Stimulated activated CD8-positive, alpha-beta memory T cell treated with anti-CD3 and anti-CD28 coated beads, Interleukin-15, amount 100 ng/mL, for 4 hours (primary cell): ENCODE measurements around the gene ALOX12.
A peak's percentile ranks its signal among the peaks of the same experiment; 100 is the strongest.

Source experiments
- DNase-seq, 2 donors: peaks; one replicate each; pipeline ENCODE4 v3.0.0-alpha.2; 2020; ENCODE audit warnings: low read depth in 2 of 2

ALOX12 gene

DNA sequence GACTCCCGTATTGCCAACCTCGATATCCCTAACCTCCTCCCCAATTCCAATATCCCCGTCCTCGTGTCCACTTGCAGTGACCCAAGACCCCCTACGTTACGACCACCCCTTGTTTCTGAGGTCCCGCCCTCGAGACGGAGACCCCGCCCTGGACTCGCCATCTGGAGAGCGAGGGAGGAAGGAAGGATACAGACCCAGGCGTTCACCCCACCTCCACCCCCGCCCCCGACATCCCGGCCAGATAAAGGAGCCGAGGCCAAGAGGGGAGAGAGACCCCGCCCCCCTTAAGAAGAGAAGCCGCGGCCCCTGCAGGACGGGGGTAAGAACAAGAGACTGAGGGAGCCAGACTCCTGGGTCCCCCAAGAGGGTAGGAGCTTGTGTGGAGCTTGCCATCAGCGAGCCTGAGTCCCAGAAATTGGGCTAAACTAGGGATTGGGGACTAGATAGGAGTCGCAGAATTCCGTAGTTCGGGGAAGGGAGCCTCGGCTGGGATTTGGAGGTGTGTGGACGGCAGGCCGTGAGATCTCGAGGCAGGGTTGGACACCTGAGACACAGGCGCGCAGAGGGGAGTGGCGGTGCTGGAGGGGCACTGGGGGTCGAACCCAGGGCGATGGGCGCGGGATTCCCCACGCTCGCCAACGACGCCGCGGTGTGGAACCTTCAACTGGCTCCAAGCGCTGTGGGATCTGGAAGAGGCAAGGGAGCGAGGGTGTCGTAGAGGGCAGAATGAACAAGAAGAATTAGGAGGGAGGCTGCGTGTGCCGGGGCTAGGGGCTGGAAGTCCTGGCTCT is 27.1 kb downstream of the ALOX12 start, which contains the start of gene BCL6B:
Gene BCL6B (plus strand): TSS at position 270 of the 791 bp plus-strand sequence. CDS start 622 bp downstream, outside the sequence.
- DNase-seq: no peak

DNA sequence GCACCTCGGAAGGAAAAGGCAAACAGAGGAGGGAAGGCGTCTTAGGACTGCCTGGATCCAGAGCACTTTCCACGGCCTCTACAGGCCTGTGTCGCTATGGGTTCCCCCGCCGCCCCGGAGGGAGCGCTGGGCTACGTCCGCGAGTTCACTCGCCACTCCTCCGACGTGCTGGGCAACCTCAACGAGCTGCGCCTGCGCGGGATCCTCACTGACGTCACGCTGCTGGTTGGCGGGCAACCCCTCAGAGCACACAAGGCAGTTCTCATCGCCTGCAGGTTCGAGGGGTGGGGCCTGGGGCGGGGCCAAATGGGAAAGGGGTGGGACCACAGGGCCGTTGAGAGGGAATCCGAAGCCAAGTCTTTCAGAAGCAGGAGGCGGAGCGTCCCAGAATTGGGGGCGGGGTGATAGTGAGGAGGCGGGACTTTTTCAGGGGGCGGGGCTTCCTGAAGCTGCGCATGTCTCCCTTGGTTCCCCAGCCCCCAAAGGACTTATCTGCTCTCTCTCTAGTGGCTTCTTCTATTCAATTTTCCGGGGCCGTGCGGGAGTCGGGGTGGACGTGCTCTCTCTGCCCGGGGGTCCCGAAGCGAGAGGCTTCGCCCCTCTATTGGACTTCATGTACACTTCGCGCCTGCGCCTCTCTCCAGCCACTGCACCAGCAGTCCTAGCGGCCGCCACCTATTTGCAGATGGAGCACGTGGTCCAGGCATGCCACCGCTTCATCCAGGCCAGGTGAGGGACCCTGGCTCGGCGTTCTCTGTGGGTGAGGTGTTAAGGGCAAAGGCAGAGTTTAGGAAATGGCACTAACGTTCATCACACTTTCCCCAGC is 27.9 kb downstream of the ALOX12 start:
- DNase-seq: peak; percentile 86 to 88

DNA sequence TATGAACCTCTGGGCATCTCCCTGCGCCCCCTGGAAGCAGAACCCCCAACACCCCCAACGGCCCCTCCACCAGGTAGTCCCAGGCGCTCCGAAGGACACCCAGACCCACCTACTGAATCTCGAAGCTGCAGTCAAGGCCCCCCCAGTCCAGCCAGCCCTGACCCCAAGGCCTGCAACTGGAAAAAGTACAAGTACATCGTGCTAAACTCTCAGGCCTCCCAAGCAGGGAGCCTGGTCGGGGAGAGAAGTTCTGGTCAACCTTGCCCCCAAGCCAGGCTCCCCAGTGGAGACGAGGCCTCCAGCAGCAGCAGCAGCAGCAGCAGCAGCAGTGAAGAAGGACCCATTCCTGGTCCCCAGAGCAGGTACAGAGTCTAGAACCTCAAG is 28.5 kb downstream of the ALOX12 start:
- no peak for DNase-seq

DNA sequence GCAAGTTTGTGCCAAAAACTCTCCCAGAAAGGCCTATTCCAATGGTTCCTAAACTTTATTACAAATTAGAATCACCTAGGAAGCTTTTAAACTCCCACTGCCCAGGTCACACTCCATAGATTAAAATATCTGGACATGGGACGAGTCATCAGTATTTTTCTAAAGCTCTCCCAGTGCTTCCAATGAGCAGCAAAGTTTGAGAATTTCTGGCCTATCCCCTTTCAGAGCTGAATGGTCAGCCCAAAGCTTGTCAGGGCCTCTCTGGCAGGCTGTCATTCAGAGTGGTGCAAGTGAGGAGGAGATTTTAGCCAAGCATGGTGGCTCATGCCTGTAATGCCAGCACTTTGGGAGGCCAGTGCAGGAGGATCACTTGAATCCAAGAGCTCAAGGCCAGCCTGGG is 29.4 kb downstream of the ALOX12 start:
- DNase-seq: no peak

DNA sequence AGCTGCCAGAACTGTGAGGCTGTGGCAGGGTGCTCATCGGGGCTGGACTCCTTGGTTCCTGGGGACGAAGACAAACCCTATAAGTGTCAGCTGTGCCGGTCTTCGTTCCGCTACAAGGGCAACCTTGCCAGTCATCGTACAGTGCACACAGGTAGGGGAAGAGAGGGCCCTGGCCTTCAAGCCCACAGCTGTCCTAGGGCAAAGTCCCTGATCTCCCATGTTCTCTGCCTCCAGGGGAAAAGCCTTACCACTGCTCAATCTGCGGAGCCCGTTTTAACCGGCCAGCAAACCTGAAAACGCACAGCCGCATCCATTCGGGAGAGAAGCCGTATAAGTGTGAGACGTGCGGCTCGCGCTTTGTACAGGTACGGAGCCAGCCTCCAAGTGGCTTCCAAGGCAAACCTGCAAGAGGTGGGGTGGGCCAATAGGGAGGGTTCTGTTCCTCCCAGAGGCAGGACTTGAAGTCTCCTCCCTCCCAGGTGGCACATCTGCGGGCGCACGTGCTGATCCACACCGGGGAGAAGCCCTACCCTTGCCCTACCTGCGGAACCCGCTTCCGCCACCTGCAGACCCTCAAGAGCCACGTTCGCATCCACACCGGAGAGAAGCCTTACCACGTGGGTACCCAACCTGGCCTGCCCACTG is 30.7 kb downstream of the ALOX12 start:
- DNase-seq: no peak

DNA sequence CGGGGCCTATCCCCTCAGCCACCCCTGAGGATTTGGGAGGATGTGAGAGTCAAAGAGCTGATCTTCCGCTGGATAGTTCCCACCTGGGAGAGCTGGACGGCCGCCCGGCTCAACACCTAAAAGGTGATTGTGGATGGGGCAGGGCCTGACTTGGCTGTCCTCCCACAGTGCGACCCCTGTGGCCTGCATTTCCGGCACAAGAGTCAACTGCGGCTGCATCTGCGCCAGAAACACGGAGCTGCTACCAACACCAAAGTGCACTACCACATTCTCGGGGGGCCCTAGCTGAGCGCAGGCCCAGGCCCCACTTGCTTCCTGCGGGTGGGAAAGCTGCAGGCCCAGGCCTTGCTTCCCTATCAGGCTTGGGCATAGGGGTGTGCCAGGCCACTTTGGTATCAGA is 31.5 kb downstream of the ALOX12 start:
- no peak for DNase-seq

DNA sequence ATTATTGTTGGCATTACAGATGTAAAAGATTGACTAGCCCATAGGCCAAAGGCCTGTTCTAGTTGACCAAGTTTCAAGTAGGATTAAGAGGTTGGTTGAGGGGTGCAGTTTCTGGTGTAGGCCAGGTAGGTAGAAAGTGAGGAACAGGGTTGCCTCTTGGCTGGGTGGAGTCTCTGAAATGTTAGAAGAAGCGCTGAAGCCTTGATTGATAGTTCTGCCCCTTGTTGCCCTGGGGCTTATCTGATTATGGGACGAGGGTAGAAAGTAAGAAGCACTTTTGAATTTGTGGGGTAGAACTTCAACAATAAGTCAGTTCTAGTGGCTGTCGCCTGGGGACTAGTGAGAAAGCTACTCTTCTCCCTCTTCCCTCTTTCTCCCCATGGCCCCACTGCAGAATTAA is 33.2 kb downstream of the ALOX12 start:
- DNase-seq: no peak

DNA sequence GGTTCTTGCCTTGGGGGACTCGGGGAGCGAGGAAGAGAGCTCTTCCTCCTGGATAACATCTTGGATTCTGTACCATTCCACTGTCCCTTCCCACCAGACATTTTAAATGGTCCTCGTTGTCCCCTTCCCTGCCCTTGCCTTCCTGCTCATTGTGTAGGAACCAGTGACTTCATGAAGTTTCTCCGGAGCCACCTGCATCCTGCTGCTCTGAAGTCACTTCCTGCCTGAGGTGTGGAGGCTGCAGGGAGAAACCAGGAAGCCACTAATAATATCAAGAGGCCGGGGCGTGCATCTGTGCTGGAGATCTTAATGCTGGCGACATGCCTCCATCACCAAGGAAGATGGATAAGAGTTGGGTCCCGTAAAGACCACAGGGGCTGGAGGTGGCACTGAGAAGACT is 33.8 kb downstream of the ALOX12 start:
- peak in 1 of 2 donors; percentile 42 for DNase-seq

DNA sequence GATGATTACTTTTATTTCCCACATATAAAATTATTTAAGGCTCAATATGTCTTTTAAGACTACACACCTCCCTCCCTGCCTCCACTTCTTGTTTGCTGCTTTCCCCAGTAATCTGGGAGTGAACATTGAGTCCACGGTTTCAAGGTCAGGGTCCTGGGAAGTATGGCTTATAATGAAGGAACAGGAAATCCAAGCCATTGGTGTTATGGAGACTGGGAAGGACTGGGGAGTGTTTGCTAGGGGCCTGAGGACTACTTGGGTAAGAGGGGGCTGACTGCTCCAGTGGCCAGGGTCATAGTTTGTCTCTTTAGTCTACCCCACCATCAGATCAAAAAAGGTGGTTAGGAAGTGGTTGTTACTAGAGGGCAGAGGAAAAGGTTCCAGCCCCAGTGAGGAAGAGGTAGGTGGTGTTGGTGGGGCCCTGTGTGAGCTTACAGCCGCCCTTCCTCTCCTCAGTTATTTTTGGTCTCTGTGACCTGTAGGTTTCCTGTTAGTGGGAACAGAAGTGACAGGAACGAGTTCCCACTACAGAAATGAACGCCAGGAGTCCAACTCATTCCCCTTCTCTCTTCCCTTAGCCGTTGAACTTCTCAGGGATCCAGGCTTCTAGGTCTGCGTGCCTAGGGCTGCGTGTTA is 39.2 kb downstream of the ALOX12 start:
- DNase-seq: no peak

DNA sequence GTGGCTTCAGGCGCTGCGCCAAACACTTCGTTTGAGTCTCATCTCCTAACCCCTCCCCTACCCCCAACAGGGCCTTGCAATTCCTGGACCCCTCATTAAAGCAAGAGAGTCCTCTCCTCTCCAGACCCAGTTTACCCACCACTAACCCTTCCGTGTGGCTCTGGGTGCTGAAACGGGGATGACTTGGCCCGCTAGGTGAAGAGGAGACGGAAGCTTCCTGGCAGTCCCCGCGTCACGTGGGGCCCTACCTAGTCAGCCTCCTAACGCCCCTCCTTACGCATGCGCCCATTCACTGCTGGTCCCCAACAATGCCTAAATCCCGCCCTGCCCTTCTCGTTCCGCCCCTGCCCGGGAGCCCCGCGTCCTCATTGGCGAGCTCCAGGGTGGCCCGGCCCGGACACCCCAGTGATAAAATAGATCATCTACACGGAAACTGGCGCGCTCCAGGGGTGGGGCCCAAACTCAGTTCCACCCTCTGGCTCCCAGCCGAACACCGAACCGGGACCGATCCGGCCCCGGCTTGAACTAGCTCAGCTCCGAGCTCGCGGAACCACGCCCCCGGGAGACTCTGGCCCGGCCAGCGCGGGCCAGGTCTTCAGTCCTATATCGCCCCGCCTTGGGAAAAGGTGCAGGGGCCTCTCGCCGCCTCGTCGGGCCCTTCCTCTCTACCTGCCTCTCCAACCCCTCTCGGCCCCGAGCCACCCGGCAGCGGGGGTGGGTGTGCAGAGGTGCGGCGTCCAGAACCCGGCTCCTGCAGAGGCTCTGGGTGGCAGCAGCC is 39.9 kb downstream of the ALOX12 start, which contains the start of gene SLC16A13:
Gene SLC16A13 (plus strand): TSS at position 425 of the 778 bp plus-strand sequence. CDS start 368 bp downstream, outside the sequence.
- peak; percentile 95 to 97 for DNase-seq

DNA sequence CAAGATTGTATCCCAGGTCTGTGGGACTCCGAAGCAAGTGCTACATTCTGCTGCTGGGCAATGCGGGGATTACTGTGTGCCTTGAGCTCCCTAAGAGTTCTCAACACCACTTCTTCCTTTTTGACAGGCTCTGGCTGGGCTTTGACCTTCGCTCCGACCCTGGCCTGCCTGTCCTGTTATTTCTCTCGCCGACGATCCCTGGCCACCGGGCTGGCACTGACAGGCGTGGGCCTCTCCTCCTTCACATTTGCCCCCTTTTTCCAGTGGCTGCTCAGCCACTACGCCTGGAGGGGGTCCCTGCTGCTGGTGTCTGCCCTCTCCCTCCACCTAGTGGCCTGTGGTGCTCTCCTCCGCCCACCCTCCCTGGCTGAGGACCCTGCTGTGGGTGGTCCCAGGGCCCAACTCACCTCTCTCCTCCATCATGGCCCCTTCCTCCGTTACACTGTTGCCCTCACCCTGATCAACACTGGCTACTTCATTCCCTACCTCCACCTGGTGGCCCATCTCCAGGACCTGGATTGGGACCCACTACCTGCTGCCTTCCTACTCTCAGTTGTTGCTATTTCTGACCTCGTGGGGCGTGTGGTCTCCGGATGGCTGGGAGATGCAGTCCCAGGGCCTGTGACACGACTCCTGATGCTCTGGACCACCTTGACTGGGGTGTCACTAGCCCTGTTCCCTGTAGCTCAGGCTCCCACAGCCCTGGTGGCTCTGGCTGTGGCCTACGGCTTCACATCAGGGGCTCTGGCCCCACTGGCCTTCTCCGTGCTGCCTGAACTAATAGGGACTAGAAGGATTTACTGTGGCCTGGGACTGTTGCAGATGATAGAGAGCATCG is 42.4 kb downstream of the ALOX12 start:
- DNase-seq: no peak

DNA sequence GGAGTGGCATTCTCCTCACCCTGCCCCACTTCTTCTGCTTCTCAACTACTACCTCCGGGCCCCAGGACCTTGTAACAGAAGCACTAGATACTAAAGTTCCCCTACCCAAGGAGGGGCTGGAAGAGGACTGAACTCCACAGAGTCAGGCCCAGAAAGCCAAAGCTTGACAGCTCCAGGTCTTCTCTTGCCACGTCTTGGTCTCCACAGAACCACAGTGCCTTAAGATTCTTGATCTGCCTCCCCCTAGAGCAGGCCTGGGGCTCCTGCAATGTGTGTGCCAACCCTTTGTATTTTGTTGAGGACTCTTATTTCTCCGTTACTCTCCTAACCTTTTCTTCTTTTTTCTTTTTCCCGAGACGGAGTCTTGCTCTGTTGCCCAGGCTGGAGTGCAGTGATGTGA is 44.0 kb downstream of the ALOX12 start:
- DNase-seq: no peak

DNA sequence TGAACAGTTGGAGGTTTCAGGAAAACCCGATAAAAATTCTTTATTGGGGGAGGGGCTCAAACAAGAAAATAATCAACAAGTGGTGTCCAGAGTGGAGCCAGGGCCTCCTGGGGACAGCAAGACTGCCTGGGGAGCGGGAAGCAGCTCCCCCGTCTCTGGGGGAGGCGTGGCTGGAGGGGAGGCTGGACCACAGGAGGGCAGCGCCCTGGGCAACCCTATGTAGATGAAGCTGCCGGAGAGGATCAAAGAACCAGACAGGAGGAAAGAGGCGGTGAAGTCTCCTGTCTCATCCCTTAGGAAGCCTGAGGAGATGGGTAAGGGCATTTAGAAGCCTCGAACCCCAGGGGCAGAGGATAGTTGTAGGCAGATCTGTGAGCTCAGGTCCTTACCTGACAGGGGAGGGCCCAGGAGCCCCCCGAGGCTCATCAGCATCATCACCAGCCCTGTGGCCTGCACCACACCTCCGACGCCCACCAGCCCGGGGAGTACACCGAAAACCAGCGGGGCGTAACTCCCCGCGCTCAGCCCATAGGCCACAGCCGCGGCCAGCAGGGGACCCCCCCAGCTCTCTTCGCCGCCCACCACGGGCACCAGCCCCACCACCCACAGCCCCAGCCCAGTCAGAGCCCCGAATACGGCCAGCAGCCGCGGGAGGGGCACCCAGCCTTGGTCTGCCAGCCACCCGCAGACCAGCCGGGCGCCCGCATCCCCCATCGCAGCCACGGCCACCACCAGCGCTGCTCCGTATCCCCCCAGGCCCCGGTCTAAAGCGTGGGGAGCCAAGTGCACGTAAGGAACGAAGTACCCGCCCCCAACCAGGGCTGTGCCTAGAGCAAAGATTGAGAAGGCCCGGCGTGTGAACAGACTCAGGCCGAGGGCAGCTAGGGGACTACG is 46.0 kb downstream of the ALOX12 start:
- no peak for DNase-seq

DNA sequence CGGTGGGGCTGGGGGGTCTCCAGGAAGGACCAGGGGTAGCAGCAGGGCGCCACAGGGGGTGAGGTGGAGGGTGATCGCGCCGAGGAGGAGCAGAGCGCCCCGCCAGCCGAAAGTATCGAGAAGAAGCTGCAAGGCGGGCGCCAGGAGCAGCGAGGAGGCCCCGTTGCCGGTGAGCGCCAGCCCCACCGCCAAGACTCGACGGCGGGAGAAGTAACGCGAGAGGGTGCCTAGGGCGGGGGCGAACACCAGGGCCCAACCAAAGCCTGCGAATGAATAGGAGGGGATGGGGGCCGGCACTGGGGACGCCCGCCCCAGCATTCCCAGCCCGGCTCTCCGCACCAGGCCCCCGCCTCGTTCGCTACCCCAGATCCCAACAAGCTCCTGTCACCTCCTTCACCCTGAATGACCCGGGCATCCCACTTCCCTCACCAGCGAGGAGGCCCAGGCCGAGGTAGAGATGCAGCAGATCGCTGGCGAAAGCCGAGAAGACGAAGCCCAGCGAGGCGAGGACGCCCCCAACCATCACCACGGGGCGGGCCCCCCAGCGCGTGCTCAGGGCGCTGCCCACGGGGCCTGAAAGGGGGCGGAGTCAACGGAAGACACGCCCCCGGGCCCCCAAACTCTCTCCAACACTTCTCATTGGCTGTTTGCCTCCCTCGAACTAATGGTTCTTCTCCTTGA is 46.8 kb downstream of the ALOX12 start:
- DNase-seq: no peak

DNA sequence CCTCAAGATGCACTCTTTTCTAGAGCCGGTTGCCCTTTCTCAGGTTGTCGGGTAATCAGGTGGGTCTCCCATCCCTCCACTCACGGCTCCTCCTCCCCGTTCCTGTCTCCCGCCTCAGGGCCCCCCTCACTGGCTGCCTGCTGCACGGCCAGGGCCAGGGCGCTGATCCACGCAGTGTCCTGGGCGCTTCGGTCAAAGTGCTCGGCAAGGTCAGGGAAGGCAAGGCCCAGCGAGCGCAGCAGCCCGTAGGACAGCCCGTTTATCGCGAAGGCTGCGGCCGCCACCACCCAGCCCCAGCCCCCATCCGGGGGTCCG is 47.3 kb downstream of the ALOX12 start:
- DNase-seq: no peak

DNA sequence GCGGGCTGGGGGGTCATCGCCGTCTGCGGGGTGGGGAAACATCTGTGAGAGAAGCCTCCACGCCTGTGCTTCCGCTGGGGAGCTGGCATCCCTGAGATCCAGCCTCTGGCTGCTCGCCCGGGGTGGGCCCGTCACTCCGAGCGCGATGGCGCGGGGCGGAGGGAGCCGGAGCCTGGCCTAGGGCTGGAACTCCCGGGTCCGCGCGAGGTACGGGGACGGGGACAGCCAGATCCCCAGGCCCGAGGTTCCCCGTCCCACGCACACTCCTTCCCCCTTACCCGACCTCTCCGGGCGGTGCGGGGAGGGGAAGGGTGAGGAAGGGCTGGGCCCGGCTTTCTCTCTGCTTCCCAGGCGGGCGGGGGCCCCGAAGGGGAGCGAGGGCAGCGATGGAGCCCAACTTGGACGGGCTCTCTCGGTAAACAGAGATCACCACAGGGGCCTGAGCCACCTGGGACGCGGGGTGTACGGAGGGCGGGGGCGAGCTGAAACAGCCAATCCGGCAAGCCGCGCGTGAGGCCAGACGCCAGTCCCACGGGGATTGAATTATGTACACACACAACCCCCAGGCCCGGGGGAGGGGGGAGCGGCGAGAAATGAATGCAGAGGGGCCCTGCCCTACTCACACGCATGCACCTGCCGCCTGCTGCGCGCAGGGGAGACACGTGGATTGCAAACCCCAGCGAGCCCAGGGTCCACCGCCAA is 47.8 kb downstream of the ALOX12 start, which contains the start of gene SLC16A11:
Gene SLC16A11 (minus strand): TSS at position 596 of the 702 bp plus-strand sequence. CDS start 579 bp downstream, at position 17.
- no peak for DNase-seq

DNA sequence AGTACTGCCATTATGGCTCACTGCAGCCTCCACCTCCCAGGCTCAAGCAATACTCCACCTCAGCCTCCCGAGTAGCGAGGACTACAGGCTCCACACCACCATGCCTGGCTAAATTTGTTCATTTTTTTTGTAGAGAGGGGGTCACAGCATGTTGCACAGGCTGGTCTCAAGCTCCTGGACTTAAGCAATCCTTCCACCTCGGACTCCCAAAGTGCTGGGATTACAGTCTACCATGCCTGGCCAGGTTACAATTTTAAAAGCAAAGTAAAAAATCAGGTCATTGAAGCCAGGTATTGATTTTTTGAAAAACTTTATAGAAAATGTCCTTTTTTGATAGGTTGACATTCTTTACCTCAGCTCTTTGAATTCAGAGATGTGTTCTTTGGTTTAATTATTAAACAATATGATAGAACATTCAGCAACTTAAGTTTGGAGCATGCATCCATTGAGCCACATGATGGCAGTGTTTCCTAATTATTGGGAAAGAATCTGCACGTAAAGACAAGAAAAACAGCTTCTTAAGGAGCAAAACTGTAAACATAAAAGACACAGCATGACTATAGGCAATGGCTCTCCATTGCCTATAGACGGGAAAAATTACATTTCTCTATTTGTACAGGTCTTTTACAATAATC is 49.8 kb downstream of the ALOX12 start:
- DNase-seq: no peak
